GM12891 (cell line): Measurements from ENCODE around the gene CCDC158.

Source experiments
- PAX5 ChIP-seq: IDR thresholded peaks from 2 replicates; pipeline ENCODE4 v1.6.1; 2011; ENCODE audit warnings: low read length, moderate library complexity, mild to moderate bottlenecking; ENCODE audit not compliant: insufficient read depth, severe bottlenecking
- POLR2A ChIP-seq: IDR thresholded peaks from 2 replicates; pipeline ENCODE4 v1.6.1; 2011; ENCODE audit warnings: low read depth, low read length, control low read depth
- POLR2AphosphoS5 ChIP-seq: IDR thresholded peaks from 2 replicates; pipeline ENCODE4 v1.6.1; 2011; ENCODE audit warnings: low read depth, low read length, control low read depth
- POU2F2 ChIP-seq: IDR thresholded peaks from 2 replicates; pipeline ENCODE4 v1.6.1; 2011; ENCODE audit warnings: low read depth, mild to moderate bottlenecking, control low read depth, low read length, moderate library complexity
- SPI1 ChIP-seq: IDR thresholded peaks from 2 replicates; pipeline ENCODE4 v1.6.1; 2011; ENCODE audit warnings: low read depth, low read length, control low read depth
- TAF1 ChIP-seq: IDR thresholded peaks from 2 replicates; pipeline ENCODE4 v1.6.1; 2011; ENCODE audit warnings: low read depth, low read length, control low read depth

- TF ChIP-seq POLR2A (no peak), POLR2AphosphoS5 (no peak), TAF1 (no peak), PAX5 (no peak), SPI1 (no peak), POU2F2 (no peak)
These were observed 137.8 kb downstream of the CCDC158 start for GRCh38 chr4:76282941-76283689.
